Ovary (tissue), 9 donors: ENCODE data around the gene FLII. TPM values are rescaled to one million over a fixed set of nuclear protein-coding genes. Genes with fewer than 3 reads are reported as not detected.

Experiments used
- DNase-seq, 5 donors: peaks; one replicate each; pipeline ENCODE4 v3.0.0-alpha.2; 2019 to 2020
- H3K27ac ChIP-seq, 2 donors: fragments of 200-600 bp; one replicate each; pipeline versions ENCODE4 v1.5.1 to v1.8.0; 2019 to 2022
- H3K27me3 ChIP-seq: fragments of 200-600 bp; one replicate; pipeline ENCODE4 v1.8.0; 2022
- H3K36me3 ChIP-seq: fragments of 200-600 bp; sonication (generic); one replicate; pipeline ENCODE4 v1.5.1; 2019
- H3K4me1 ChIP-seq: one replicate; pipeline ENCODE4 v1.8.1; 2013; ENCODE audit warnings: mild to moderate bottlenecking, moderate library complexity; ENCODE audit not compliant: insufficient read depth
- H3K4me3 ChIP-seq: fragments of 200-600 bp; sonication (generic); one replicate; pipeline ENCODE4 v1.5.1; 2017
- H3K9me3 ChIP-seq, 2 donors: fragments of 200-600 bp in 1 of 2; sonication (generic) in 1 of 2; one replicate each; pipeline versions ENCODE4 v1.5.1 to v1.8.1; 2013 to 2019; ENCODE audit warnings: mild to moderate bottlenecking in 1 of 2, moderate library complexity in 1 of 2
- EP300 ChIP-seq: sonication (generic); formaldehyde crosslinking; IDR thresholded peaks from one replicate; pipeline ENCODE4 v1.6.1; 2017; ENCODE audit warnings: antibody characterized with exemption
- POLR2A ChIP-seq: fragments of 450-650 bp; IDR thresholded peaks from one replicate; pipeline ENCODE4 v1.6.1; 2017; ENCODE audit warnings: antibody characterized with exemption, mild to moderate bottlenecking, moderate library complexity
- WGBS, 3 donors: extraction: QIAGEN DNeasy Blood & Tissue Kit in 1 of 3; methylation state at CpG; one replicate each; pipeline versions ENCODE4 v1.1.5 to v1.1.7; 2013 to 2017; 5-methylcytosine and 5-hydroxymethylcytosine counted together
- intact Hi-C, 4 donors: fragments of 100-400 bp; cut with DNase I; formaldehyde crosslinking; loops; one replicate each; pipeline versions ENCODE4 v1.11.0 to v1.15.1; 2022 to 2023
- polyA plus RNA-seq, 2 donors: library from polyadenylated mRNA; stranded (reverse); fragments of 200-250 nt in 1 of 2; fragments of 350-450 nt in 1 of 2; fragmentation: Illumina TruSeq in 1 of 2; extraction: RNeasy Lipid Tissue Mini Kit (QIAGEN cat#74804) in 1 of 2; gene quantifications; one replicate each; pipeline ENCODE4 v1.2.3, GENCODE V29; 2013 to 2014
- total RNA-seq, 7 donors: library from RNA; depleted of rRNA in 2 of 7; stranded (reverse); fragments of >200 nt in 2 of 7; fragmentation: NEBNext Ultra II Directional in 3 of 7; extraction: Animal tissue kit (Norgen Biotek cat#: 25700) in 3 of 7; gene quantifications; one replicate each; pipeline versions ENCODE4 v1.1.0 to v1.2.4, GENCODE V29; 2016 to 2023
- TF ChIP-seq, protein P1 (sequence below), 3 donors: fragments of 450-650 bp in 2 of 3; fragments of 200-600 bp in 1 of 3; IDR thresholded peaks; one replicate each; pipeline versions ENCODE4 v1.5.1 to v1.8.0; 2016 to 2022; ENCODE audit warnings: antibody characterized with exemption in 3 of 3, mild to moderate bottlenecking in 1 of 3
- donor health status: DM: no; HTN: no; CAD: no; lungs with moderate emphysema.
- donor health status: DM: no; HTN: no; CAD: no.
- donor health status: Bipolar disorder and iron deficiency.
- donor health status: DM: yes; HTN: yes; CAD: no.
- donor health status: DM: no; HTN: no; CAD: no.
- donor health status: DM: yes; HTN: yes; CAD: no.

Gene FLII
- total and polyA plus RNA-seq, 9 donors: 127 to 245 (median 163) TPM

DNA sequence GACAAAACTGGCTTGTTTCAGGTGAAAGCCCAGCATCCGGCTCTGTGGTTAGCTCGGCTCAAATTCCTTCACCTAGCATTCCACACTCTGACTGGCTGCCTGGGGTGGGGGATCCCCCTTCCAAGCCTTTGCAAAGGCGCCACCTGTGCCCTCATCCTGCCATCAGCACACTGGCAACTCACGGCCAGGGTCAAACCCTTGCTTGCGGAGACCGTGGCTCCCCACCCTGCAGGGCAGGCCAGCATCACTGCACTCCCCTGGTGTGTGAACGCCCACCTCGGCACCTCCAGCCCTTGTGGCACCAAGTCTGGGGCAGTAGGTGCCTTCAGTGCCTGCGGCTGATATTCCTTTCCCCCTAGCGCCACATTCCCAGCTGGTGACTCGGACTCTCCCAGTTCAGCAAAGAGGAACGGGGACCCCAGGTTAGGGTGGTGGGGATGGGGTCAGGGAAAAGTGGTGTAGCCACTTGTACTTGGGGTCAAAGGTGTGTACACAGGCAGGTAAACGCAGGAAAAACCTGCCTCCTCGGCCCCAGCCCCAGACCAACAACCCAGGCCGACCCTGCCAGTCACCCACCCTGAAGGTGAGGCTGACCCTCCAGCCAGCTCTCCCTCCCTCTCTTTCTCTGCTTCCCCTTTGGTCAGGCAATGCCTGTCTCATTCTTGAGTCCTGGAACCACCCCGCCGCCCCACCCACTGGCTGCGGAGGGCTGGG lies 1.1 kb downstream of the FLII start:
- H3K4me1 ChIP-seq: peaks cover 17% of the 10 kb centered on the region
- no peaks in the 10 kb centered on the region for H3K36me3 ChIP-seq
- no peaks in the 10 kb centered on the region for H3K9me3 ChIP-seq
- intact Hi-C loops: no loop called here
- H3K27me3 ChIP-seq: no peaks in the 10 kb centered on the region
- peak in 1 of 5 donors; percentile 41 for DNase-seq
- H3K27ac ChIP-seq: peak overlapping the region in 1 of 2 donors; percentile 90
- no peak for TF ChIP-seq EP300
- TF ChIP-seq POLR2A: no peak
- TF ChIP-seq, protein P1, sequence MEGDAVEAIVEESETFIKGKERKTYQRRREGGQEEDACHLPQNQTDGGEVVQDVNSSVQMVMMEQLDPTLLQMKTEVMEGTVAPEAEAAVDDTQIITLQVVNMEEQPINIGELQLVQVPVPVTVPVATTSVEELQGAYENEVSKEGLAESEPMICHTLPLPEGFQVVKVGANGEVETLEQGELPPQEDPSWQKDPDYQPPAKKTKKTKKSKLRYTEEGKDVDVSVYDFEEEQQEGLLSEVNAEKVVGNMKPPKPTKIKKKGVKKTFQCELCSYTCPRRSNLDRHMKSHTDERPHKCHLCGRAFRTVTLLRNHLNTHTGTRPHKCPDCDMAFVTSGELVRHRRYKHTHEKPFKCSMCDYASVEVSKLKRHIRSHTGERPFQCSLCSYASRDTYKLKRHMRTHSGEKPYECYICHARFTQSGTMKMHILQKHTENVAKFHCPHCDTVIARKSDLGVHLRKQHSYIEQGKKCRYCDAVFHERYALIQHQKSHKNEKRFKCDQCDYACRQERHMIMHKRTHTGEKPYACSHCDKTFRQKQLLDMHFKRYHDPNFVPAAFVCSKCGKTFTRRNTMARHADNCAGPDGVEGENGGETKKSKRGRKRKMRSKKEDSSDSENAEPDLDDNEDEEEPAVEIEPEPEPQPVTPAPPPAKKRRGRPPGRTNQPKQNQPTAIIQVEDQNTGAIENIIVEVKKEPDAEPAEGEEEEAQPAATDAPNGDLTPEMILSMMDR (IDR thresholded peaks at IDR 0.05): no peak
- 28 to 30% (median 28%) methylated on average over 17 to 18 of the region's 18 CpGs for WGBS, 3 donors
- H3K4me3 ChIP-seq: peak overlapping the region; percentile 93

DNA sequence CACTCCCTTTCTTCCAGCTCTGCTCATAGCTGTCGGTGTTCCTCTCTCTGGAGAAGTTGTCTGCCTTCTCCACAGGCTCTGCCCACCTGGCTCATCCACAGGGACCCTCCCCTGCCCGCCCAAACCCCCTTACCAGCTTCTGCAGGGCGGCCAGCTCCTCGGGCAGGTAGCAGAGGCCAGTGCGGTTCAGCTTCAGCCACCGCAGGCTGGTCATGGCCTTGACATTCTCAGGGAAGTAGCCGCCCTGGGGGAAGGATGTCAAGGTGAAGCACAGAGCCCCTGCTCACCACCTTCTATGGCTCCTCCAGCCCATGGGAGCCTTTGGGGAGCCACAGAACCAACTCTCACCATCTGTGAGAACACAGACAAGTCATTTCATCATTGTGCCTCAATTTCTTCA lies 1.8 kb downstream of the FLII start:
- H3K27me3 ChIP-seq: no peaks in the 10 kb centered on the region

DNA sequence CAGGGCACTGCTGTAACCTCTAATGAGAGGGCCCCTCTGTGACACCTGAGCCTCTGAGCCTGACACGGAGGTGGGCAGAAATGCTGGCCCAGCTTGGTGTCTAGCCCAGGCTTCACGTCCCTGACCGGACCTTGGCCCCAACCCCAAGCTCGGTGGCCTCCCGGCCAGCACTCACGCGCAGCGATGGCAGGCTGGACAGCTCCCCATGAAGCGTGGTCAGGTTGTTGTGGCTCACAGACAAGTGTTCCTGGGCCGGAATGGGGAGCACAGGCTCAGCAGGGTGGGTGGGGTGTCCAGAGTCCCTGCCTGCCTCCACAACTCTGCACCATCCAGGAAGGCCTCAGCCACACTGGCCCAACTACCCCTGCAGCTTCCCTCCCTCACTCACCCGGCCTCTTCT lies 2.2 kb downstream of the FLII start:
- intact Hi-C loops: no loop called here
- Histone ChIP-seq H3K4me1 (peaks cover 10% of the 10 kb centered on the region), H3K9me3 (no peaks in the 10 kb centered on the region), H3K36me3 (no peaks in the 10 kb centered on the region), H3K4me3 (no peak overlapping the region), H3K27me3 (no peaks in the 10 kb centered on the region), H3K27ac (no peak overlapping the region)
- no peak for DNase-seq
- TF ChIP-seq, protein P1 (IDR thresholded peaks at IDR 0.05): no peak
- no peak for TF ChIP-seq EP300
- no peak for TF ChIP-seq POLR2A
- WGBS, 3 donors: 64 to 78% (median 69%) methylated on average over 6 to 11 of the region's 11 CpGs

More for the DNA sequence above, 1.8 kb downstream of the FLII start:
- TF ChIP-seq, protein P1 (IDR thresholded peaks at IDR 0.05): no peak
- TF ChIP-seq POLR2A: no peak
- no peak for TF ChIP-seq EP300
- peaks cover 14% of the 10 kb centered on the region for H3K4me1 ChIP-seq
- intact Hi-C loops: no loop called here
- DNase-seq: no peak
- H3K4me3 ChIP-seq: no peak overlapping the region
- WGBS, 3 donors: 61 to 65% (median 62%) methylated on average over 7 of the region's 7 CpGs
- peak overlapping the region in 1 of 2 donors; percentile 90 for H3K27ac ChIP-seq
- no peaks in the 10 kb centered on the region for H3K36me3 ChIP-seq
- no peaks in the 10 kb centered on the region for H3K9me3 ChIP-seq

- H3K27me3 ChIP-seq: no peaks in the 10 kb centered on the region
- no peaks in the 10 kb centered on the region for H3K9me3 ChIP-seq
- H3K36me3 ChIP-seq: no peaks in the 10 kb centered on the region
- H3K4me1 ChIP-seq: peaks cover 8% of the 10 kb centered on the region
- no peak overlapping the region for H3K4me3 ChIP-seq
- no peak for TF ChIP-seq EP300
- TF ChIP-seq, protein P1 (IDR thresholded peaks at IDR 0.05): no peak
- no peak for TF ChIP-seq POLR2A
- 91 to 95% (median 94%) methylated on average over 7 to 8 of the region's 8 CpGs for WGBS, 3 donors
- no peak for DNase-seq
- intact Hi-C loops: no loop called here
- H3K27ac ChIP-seq: no peak overlapping the region
Observed at GRCh38 chr17:18254888-18255649, 3.5 kb downstream of the FLII start.
